ENCODE results near the gene TEAD4.

Gene TEAD4

GRCh38 chr12:3081886-3082285 is 122.7 kb downstream of the TEAD4 start:
- no peak for DNase-seq (ENCODE audit: low read depth)
- no peak overlapping the region for H3K4me3 ChIP-seq (replicated peaks; ENCODE audit: low read depth, low read length)
- no peak for TF ChIP-seq CTCF (IDR thresholded peaks at IDR 0.05; ENCODE audit: low read length, missing control alignments)

- H3K4me3 ChIP-seq (replicated peaks; ENCODE audit: low read depth, low read length) = no peak overlapping the region
- no peak for TF ChIP-seq CTCF (IDR thresholded peaks at IDR 0.05; ENCODE audit: low read length, missing control alignments)
- no peak for DNase-seq (ENCODE audit: low read depth)
Observed at GRCh38 chr12:3083241-3083920, 124.2 kb downstream of the TEAD4 start.

GRCh38 chr12:3083921-3084347 is 124.7 kb downstream of the TEAD4 start:
- H3K4me3 ChIP-seq (replicated peaks; ENCODE audit: low read depth, low read length) = no peak overlapping the region
- DNase-seq (ENCODE audit: low read depth) = peak; percentile 62
- TF ChIP-seq CTCF (IDR thresholded peaks at IDR 0.05; ENCODE audit: low read length, missing control alignments) = no peak

GRCh38 chr12:3084742-3085141 is 125.5 kb downstream of the TEAD4 start:
- DNase-seq (ENCODE audit: low read depth) = no peak
- no peak for TF ChIP-seq CTCF (IDR thresholded peaks at IDR 0.05; ENCODE audit: low read length, missing control alignments)
- H3K4me3 ChIP-seq (replicated peaks; ENCODE audit: low read depth, low read length) = no peak overlapping the region

- no peak for TF ChIP-seq CTCF (IDR thresholded peaks at IDR 0.05; ENCODE audit: low read length, missing control alignments)
- no peak for DNase-seq (ENCODE audit: low read depth)
- H3K4me3 ChIP-seq (replicated peaks; ENCODE audit: low read depth, low read length) = no peak overlapping the region
Observed at GRCh38 chr12:3085341-3086139, 126.3 kb downstream of the TEAD4 start.

GRCh38 chr12:3086211-3086610 is 127.0 kb downstream of the TEAD4 start:
- TF ChIP-seq CTCF (IDR thresholded peaks at IDR 0.05; ENCODE audit: low read length, missing control alignments) = no peak
- no peak overlapping the region for H3K4me3 ChIP-seq (replicated peaks; ENCODE audit: low read depth, low read length)
- DNase-seq (ENCODE audit: low read depth) = no peak
